Stimulated activated CD8-positive, alpha-beta memory T cell treated with anti-CD3 and anti-CD28 coated beads, Interleukin-7, amount 100 ng/mL, for 4 hours (primary cell): ENCODE data around the gene SP140L.
"Not testable (repeated sequence)": the region's sequence is repeated elsewhere in the genome, so short reads cannot be mapped to it uniquely, and the experiment has no call there.

Experiments used
- DNase-seq, 2 donors: peaks; one replicate each; pipeline ENCODE4 v3.0.0-alpha.2; 2020; ENCODE audit warnings: low read depth in 2 of 2

SP140L gene

DNA sequence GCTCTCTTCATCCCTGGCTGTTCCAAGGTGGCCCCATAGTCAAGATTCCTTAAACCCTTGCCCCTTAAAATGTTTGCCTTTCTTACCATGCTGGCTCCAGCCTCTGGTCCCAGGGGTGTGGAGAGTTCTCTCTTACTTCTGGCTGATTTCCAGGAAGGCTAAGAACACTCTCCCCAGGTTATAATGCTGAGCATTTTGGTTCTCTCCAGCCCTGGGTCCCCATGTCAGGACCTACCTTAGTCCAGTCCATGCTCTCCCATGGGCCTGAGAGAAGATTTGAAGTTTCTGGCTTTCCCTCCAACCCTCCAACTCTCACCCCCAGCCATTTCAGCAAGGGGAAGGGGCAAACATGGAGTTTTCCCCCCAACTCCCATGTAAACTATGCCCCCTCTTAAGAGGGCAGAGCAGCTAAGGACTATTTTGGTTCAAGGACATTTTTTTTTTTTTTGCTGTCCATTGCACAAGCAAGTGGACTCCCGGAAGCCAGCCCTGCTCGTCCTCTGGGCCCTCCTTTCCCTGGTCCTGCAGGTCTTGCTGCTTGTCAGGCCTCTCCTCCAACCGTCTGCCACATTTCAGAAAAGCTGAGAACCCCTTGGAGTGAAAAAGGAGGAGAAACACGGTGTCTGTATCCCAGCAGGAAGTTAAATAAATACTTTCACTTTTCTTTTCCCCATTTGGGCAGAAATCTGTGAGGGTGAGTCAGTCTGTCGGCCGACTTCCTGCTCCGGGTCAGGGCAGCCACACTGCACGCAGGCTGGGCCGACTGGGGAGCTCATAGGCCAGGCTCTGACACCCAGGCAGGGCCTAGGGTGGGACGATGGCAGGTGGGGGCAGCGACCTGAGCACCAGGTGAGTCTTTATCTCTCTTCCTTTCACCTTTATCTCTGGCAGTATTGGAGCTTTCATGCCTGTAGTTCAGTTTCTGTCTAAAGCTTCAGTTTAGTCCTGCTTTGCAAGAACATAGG, at the start of gene SP140L:
Gene SP140L, plus strand, starts transcription at position 741 of the 965 bp plus-strand sequence. Its CDS starts 77 bp downstream, at position 818.
- peak; percentile 68 to 79 for DNase-seq

DNA sequence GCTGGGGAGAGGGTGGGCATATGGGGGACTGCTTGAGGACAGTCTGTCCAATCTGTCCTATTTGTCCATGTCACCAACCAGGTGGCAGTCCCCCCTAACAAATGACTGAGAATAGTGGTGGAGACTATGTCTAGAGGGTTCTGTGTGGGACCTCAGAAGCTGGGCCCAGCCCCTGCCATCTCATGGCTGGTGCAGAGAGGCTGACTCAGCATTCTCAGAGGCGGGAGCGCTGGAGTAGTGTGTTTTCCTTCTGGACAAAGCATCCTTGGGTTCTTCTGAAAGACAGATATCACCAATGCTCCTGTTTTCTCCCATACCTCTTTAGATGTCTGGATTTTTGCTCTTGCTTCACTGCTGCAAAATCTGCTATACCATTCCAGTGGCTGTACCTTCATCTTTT, 44.1 kb upstream of the SP140L start:
- DNase-seq: no peak

DNA sequence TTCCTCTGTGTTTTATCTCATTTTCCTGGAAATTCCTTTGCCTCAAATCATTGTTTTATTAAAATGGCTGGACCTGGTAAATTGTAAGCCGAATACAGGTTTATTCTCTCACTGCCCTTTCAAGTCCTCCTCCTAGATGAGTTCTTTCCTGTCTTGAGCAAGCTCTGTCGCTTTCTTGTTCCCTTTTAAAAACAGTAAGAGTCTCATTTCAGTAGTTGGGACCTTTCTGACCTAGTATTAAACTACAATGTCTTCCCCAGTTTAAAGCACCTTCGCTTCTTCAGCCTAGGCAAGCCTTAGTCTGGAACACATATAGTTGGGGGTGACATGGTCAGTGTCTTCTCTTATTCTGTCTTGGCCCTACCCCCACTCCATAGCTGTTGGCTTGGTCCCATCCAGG, 40.9 kb upstream of the SP140L start:
- no peak for DNase-seq

DNA sequence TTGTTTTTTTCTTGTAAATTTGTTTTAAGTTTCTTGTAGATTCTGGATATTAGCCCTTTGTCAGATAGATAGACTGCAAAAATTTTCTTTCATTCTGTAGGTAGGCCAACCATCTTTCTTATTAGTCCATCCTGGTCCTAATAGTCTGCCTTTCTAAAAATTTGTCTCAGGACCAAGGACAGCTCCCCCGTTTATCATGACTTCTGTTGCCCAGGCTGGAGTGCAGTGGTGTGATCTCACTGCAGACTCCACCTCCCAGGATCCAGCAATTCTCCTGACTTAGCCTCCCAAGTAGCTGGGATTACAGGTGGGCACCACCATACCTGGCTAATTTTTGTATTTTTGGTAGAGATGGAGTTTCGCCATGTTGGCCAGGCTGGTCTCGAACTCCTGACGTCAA, 37.7 kb upstream of the SP140L start:
- not testable (repeated sequence) for DNase-seq

DNA sequence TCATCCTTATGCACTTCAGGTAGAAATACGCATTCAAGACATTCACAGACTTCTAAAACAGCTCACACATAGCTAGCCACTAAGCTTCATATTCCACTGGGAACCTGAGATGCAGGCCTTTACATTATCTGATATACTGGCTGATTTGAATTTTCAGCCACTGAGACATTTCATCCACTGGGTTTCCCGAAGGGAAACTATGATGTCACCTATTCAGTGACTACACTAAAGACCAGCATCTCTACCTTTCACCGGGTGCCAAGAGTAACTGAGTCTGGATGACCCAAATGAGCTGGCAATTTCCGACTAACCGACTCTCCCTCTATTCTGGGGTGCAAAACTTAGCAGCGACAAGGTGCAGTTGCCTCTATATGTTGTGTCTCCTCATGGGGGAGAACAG, 31.8 kb upstream of the SP140L start:
- DNase-seq: no peak

DNA sequence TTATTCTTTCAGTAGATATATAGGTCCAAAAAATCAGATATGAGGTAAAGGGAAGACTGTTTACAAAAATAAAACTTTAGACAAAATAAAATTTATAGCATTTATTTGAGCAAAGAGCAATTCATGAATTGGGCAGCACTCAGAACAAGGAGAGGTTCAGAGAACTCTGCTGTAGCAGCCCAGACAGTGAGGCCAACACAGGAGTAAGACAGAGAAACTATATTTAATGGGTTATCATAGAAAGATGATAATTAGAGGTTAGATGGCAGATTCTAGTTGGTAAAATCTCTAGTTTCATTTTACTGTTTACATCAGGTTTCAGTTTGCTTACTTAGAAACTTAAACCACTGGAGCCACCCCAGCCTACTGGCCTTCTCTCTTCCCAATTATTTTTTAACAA, 30.1 kb upstream of the SP140L start:
- no peak for DNase-seq

DNA sequence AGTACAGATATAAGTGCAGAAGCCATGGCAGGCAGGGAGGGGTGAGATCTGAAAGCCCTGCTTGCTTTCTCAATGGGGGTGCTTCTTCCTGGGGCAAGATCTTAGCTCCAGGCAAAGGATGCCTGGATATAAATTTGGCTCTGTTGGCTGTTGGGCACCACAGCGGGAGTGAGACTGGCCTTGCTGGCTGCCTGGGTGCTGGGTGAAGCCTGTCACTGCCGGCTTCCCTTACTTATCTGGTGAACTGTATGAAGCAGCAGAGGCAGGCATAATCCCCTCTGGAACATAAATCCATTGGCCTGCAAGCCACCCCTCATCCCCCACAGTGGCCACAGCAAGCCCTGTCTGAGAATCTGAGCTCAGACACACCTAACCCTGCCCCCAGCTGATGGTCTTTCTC, 27.4 kb upstream of the SP140L start:
- no peak for DNase-seq

DNA sequence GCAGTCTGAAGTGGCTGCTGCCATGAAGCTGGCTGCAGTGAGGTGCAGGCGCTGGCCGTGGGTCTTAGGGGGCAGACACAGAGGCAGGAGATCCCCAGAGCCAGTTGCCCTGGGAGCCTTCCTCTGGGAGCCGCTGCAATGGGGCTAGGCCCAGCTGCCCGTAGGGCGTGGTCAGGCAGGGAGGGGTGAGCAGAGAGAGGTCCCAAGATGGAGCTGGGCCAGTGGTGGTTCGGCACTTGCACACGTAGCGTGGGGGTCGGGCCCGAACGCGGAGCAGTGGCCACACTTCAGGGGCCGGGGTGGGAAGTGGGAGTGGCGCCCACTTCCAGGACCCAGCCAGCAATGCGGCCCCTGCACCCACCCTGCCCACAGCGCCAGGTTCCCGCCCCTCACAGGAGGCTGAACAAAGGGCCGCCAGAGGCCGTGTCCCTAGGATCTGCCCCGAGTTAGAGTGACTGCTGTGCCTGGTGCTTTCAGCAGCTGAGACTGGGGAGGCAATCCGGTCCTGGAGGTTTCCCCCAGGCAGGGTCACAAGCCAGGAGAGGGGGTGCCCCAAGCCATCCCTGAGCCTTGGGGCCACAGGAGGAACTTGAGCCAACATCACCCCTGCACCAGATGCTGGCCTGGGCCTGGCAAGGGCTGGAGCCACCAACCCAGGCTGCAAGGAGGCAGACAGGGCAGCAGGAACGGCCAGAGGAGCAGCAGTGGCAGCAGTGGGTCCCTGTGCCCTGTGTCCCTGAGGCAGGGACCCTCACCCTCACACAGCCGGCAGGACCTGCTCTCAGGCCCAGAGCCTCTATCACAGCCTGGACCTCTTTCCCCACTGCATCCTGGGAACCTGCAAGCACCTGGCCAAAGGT, 21.3 kb upstream of the SP140L start:
- DNase-seq: no peak

DNA sequence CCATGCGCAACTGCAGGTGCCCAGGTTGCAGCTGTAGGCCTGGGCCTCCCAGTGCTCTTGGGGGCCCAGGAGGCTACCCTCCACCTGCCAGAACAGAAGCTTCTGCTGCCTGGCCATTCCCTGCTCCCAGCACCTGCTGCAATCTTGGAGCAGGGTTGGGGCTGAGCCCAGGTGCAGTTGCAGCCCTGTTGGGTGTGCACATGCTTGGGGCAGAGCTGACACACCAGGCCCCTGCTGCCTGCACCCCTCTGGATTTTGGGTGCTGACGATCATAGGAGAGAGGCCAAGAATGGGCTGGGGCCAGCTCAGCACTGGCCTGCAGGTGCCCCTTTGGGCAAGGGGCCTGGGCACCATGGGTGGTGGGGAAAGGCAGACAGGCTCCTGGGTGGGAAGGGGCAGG, 20.5 kb upstream of the SP140L start:
- no peak for DNase-seq

DNA sequence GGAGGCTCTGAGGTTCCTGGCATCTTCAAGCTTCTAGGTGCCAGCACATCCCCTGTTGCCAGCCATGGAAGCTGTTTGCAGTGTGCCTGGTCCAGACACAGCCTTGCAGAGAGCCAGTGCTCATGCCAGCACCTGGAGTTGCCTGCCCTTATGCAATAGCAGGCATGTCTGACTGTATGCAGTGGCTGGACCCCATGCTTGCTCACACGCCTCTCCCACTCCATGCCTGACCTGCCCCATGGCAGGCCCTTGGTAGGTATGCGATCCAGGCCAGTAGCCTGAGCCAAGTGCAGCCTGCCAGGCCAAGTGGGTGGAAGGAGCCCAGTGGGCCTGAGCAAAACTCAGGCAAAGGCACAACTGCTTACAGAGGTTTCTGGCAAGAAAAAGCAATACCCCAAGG, 19.5 kb upstream of the SP140L start:
- DNase-seq: no peak

DNA sequence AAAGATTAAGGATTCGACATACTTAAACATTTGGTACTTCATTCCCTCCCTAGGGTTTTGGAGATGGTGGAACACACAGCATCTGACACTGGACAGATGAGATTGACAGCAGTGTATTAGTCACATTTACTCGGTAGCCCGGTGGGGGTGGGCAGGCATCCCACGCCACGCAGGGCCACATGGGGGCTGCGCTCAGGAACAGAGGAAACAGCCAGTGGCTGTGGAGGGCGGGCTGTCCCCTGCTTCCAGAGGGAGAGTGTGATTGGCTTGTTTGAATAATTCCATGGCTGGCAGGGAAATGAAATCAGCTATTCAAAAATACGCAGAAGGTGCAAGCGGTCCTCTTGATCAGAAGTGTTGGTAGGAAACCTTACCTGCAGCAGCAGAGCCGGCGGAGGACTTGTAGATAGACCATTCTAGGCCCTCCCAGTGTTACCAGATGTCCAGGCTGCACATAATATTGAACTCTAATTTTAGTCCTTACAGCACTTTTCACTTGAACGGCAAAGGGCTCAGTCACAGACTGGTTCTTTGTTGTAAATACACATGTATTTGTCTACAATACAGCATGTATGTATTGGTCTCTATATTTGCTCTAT, 18.5 kb upstream of the SP140L start:
- no peak for DNase-seq

DNA sequence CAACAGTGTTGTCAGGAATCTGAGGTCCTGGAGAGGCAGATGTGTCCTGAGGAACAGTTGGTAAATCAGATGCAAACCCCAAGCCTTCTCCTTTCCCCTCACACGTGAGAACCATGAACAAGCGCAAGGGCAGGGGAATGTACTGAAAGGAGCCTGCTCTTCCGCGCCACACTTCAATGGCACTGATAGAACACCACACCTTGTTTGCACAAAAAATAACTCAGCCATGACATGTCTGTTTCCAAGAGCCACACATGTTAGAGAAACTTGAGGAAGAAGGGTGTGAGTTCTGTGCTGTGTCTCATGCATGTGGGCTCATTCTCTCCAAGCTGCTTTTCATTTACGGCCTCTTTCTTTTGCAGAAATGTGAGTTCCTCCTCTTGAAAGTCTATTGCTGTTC, 16.2 kb upstream of the SP140L start:
- not testable (repeated sequence) for DNase-seq

DNA sequence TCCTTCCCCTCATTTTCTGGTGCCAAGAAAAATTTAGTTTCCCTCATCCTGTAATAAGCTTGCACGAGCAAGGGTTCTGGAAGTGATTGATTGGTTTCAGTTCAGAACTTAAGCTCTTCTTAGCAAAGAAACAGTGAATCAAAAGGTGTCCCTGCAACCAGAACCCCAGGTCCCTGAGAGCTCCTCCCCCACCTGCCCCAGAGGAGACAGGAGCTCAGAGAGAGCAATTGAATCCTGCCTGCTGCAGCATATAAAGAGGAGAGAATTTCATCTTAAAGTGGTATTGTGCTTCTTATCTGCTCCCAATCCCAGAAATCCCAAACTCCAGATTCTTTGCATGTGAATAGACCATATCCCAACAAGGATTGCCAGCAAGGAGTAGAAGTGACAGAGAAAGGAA, 15.4 kb upstream of the SP140L start:
- not testable (repeated sequence) for DNase-seq

DNA sequence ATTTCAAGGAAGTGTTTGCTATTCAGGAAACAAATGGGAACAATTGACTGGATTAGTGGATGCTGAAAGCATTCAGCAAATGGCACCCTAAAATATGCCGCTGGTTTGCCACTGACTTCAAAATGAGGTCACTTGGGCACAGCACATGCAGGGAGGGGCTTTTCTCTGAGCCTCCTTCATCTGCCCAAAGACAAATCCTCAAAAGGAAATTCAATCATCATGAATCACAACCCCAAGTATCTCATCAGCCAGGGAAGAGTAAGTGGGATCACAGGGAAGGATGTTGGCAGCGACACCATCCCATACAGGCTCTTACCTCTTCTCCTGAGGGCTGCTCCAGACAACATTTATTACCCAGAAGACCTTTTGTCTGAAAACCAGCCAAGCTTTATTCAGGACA, 14.4 kb upstream of the SP140L start:
- DNase-seq: no peak

DNA sequence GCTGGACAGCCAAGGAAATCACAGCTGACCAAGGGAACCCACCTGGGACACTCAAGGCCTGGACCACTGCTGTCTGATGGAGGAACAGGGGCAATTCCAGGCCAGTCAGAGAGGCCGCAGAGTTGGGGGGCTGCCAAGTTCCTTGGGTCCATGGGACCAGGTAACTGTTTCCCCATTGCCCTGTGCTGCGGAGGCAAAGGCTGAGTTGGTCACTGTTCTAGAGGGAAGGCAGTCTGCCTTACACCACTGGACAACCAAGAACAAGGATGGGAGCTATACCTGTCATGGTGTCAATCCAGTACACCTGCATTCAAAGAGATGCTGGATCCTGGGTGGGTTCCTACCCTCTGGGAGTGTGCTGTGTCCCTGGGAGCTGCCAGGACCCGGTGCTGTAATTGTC, 9.6 kb upstream of the SP140L start:
- no peak for DNase-seq

DNA sequence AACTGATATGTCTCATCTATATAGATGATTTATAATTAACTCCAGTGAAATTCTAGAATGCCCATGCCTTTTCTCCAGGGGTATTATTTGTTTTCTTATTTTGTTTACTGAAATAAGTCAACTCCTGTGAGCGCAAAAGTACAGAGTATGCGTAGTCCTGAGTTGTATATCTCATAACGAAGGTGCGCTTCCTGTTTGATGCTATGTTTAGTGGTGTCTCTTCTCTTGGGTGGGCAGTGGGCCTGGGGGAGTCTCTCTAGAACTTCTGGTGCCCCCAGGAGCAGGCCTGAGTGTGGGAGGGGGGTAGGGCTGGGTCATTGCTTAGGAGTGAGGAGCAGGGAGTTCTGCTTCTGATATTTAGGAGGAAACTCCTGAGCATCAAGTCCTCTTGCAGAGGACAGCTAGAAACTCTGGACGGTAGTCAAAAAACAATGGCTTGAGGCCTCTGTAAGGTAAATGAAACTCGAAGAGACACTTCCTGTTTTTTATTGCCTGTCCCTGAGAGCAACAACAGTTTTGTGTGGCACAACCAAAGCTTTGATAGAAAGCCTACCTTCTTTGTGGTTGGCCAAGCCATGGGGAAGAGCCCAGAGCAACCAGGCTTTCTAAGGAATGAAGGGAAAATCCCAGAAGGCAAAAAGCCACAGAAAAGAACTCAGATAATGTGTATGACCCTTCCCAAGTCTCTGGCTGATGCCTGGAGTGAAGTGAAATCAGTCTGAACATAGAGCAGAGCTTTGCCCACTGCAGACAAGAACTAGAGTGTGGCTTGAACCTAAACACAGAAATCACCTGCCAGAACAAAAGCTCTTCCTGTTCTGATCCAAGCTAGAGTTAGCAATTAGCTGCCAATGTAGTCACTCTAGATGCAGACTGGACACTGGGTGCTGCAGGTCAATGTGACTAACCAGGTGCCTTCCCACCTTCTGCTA, 8.5 kb upstream of the SP140L start:
- DNase-seq: no peak

DNA sequence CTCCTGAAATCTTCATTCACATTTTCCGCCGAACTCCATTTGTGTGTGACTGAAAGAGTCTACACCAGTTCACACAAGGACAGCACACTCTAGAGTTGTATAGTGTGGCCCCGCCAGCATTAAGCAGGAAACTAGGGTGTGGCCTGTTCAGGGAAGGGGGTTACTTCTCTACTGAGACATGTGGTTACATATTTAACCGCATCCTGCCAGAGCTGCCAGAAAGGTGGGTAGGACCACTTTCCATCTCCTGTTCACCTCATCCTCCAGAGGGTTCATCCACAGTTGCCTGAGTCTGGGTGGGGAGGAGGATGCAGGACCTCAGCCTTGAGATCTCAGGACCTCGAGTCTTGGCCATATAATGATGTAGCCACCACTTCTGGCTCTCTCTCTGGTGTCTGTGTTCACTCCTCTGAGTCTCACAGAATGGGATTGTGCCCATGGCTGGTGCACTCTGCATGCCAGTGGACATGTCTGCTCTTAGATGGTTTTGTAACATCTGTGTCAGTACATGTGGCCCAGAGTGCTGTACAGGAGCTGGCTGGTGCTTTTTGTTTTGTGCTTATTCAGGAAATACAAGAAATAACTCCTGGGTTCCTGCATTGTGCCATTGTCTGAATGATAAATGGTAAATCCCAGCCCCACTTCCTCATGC, 7.7 kb upstream of the SP140L start:
- peak; percentile 49 to 66 for DNase-seq

DNA sequence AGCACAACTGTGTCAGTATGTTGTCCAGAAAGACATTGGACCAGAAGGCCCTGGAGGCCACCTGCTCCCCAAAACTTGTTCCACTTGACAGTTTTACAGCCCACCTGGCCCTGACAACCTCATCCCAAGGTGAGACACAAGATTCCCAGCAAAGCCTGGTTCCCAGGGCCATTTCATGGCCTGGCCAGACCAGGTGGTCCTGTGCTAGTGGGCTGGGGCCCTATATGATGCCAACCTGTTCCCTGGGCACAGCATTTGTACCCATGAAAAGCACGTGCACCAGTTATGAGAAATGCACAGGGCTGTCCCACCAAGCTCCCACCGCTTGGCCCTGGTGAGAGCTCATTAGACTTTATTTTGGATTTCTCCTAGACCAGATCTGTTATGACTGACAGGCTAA, 6.0 kb upstream of the SP140L start:
- no peak for DNase-seq

DNA sequence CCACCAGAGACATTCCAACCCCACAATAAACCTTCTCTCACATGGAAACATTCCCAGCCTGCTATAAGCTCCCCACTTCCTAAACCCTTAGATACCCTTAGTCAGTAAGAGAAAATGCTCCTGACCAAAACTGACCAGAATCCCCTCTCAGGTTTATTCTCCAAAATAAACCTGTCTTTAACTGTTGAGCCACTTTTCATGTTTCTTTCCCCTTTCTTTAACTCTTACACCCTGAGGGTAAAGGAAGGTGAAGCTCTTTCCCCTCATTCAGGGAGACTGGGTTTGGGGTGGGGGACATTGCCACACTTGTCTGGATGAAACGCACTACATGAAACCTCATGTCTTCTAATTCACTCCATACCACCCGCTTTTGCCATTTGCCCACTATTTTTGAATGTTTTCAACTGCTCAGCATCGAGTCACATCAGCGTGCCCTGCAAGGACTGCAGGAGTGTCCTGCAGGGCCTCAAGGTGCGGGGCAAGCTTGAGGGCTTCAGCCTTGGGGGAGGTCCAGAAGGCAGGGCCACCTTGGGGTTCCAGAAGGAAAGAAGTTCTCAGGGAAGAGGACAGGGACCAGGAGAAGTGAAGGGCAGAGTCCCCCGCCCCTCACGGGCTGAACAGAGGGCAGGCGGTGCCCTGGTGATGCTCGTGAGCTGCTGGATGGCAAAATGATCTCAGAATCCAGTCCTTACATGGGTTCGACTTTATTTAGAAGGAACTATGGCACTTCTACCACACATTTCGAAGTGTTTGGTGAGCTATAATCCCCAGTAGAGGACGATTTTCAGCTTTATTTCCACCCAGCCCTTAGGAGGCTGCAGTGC, 4.2 kb upstream of the SP140L start:
- no peak for DNase-seq
